Jurkat, Clone E6-1 (cell line): ENCODE results near the gene HAPLN3. TPM values are rescaled to one million over a fixed set of nuclear protein-coding genes. Genes with fewer than 3 reads are reported as not detected.
A peak's percentile ranks its signal among the peaks of the same experiment; 100 is the strongest.
"Not testable (repeated sequence)": the region's sequence is repeated elsewhere in the genome, so short reads cannot be mapped to it uniquely, and the experiment has no call there.

Source experiments
- DNase-seq: peaks from one replicate; pipeline ENCODE4 v3.0.0-alpha.2; 2011; ENCODE audit warnings: low read depth, low spot score
- H3K4me3 ChIP-seq: 2 replicates; pipeline ENCODE4 v1.5.1; 2011; ENCODE audit warnings: mild to moderate bottlenecking, low read length, control low read depth, moderate library complexity
- polyA plus RNA-seq: library from polyadenylated mRNA; unstranded; fragments of >200 nt; gene quantifications from one replicate; pipeline ENCODE4 v1.2.1, GENCODE V29; 2012; ENCODE audit warnings: missing spikeins; ENCODE audit not compliant: insufficient read length, insufficient read depth

The HAPLN3 gene, protein sequence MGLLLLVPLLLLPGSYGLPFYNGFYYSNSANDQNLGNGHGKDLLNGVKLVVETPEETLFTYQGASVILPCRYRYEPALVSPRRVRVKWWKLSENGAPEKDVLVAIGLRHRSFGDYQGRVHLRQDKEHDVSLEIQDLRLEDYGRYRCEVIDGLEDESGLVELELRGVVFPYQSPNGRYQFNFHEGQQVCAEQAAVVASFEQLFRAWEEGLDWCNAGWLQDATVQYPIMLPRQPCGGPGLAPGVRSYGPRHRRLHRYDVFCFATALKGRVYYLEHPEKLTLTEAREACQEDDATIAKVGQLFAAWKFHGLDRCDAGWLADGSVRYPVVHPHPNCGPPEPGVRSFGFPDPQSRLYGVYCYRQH
- 12.4 TPM for polyA plus RNA-seq

- peak within 1 kb of the TSS; percentile 41 for H3K4me3 ChIP-seq
- DNase-seq, result peak; percentile 25
Observed at GRCh38 chr15:88894819-88895767, at the start of gene HAPLN3. Gene HAPLN3, minus strand, starts transcription at chr15:88895544. Its CDS starts 8,246 bp downstream, at chr15:88887298.

DNA sequence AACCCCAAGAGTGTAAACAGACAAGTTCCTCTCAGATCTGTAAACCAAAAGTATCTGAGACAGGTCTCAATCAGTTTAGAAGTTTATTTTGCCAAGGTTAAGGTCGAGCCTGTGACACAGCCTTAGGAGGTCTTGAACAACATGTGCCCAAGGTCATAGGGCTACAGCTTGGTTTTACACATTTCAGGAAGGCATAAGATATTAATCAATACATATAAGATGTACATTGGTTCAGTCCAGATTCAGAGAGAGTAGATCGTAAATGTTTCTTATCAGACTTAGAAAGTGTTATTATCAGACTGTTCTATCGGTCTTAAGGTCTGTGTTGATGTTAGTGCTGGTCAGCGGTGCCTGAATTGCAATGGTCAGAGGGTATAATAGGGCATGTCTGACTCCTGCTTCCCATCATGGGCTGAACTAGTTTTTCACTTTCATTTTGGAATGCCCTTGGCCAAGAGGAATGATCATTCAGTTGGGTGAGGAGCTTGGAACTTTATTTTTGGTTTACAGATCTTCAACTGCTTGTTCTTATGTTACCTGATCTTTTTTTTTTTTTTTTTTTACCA is 44.8 kb upstream of the HAPLN3 start:
- DNase-seq, result no peak
- H3K4me3 ChIP-seq, result no peak overlapping the region

GRCh38 chr15:88939486-88939806 is 44.1 kb upstream of the HAPLN3 start:
- H3K4me3 ChIP-seq, result no peak overlapping the region
- DNase-seq, result no peak

- H3K4me3 ChIP-seq, result no peak overlapping the region
- no peak for DNase-seq
Observed at GRCh38 chr15:88938802-88939485, 43.6 kb upstream of the HAPLN3 start.

- not testable (repeated sequence) for DNase-seq, H3K4me3 ChIP-seq
Observed at GRCh38 chr15:88934449-88934848, 39.1 kb upstream of the HAPLN3 start.

DNA sequence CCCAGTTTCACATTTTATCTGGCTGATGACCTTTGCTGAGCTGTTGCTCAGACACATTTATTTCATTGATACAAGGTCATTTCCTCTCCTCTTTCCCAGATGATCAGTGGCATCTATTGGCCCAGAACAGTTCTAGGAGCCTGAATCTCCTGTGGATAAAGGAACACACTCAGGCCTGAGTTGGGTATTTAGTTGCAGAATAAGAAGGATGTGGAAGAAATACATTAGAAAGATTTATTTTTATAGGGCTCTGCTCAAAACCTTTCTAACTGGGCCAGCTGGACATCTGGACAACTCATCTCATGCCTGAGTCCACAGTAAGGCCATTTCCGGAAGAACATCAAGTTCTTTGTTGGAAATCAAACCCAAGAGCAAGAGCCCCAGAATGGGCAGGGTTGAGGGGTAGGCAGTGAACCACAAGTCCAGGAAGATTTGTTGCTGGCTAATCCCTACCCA is 37.6 kb upstream of the HAPLN3 start:
- no peak for DNase-seq
- H3K4me3 ChIP-seq, result no peak overlapping the region

- no peak overlapping the region for H3K4me3 ChIP-seq
- no peak for DNase-seq
Observed at GRCh38 chr15:88932271-88932874, 37.0 kb upstream of the HAPLN3 start.

DNA sequence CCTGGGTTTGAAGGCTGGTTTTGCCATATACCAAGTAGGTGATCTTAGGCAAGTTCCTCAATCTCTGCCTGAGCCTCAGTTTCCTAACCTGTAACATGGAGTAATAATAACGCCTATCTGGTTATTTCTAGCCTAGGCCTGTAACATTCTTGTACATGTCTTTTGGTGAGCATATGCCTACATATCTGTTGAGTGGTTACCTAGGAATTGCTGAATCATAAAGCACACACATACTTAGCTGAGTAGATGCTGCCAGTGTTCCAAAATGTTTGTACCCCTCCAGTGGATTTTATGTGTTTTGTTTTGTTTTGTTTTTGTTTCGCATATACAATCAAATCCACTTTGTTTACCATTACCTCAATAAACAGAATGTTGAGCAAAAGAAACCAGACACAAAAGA is 35.2 kb upstream of the HAPLN3 start:
- DNase-seq, result no peak
- H3K4me3 ChIP-seq, result no peak overlapping the region

DNA sequence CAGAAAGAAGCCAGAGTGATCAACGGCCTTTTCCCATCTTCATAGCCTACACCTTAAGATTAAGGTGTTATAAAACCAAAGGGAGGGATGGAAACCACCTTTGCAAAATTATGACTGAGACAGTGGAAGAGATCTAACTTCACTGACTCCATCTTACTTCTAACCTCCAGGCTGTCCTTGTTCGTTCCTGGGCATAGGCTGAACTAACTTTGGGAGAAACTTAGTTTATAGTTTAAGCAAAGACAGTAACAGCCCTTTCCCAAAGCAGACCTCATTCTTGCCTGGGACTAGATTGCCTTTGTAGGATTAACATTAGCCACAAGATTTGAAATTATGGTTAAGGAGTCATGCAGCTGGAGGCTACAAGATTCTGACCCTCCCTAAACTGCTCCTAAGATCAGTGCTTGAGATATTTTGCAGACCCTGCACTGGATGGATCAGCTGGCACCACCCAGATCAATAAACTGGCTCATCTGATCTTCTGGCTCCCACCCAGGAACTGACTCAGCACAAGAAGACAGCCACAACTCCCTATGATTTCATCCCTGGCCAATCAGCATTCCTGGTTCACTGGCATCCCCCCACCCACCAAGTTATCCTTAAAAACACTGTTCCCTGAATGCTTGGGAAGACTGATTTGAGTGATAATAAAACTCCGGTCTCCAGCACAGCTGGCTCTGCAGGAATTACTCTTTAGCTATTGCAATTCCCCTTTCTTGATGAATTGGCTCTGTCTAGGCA is 34.2 kb upstream of the HAPLN3 start:
- not testable (repeated sequence) for H3K4me3 ChIP-seq, DNase-seq

DNA sequence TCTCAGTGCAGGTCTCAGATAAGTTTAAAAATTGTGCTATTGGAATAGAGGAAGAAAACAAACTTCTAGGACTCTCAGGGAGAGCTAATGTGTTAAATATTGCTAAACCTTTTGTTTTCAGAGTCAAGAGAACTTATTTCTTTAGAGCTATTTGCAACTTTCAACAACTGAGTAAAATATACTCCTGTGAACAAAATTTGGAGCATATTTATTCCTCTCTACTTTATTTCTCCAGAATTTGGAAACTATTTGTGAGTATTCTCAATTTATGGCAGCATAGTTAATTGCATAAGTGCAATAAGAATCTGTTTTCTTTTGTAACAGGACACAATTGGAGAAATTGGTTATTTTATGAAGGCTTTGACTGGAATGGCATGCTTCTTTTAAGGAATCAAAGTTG is 32.8 kb upstream of the HAPLN3 start:
- H3K4me3 ChIP-seq, DNase-seq: not testable (repeated sequence)

GRCh38 chr15:88925648-88926047 is 30.3 kb upstream of the HAPLN3 start:
- not testable (repeated sequence) for DNase-seq, H3K4me3 ChIP-seq

- H3K4me3 ChIP-seq, DNase-seq: not testable (repeated sequence)
Observed at GRCh38 chr15:88920892-88921435, 25.6 kb upstream of the HAPLN3 start.

DNA sequence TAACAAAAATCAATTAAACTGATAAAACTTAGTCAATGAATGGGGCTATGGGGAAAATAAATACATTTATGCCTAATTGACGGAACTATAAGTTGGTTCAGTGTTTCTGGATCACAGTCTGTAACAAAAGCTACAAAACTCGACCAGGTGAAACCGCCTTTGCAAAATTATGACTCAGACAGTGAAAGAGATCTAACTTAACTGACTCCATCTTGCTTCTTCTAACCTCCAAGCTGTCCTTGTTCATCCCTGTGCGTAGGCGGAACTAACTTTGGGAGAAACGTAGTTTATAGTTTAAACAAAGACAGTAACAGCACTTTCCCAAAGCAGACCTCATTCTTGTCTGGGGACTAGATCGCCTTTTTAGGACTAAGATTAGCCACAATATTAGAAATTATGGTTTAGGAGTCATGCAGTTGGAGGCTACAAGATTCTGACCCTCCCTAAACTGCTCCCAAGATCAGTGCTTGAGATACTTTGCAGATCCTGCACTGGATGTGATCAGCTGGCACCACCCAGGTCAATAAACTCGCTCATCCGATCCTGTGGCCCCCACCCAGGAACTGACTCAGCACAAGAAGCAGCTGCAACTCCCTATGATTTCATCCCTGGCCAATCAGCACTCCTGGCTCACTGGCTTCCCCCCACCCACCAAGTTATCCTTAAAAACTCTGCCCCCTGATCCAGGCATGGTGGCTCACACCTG is 25.0 kb upstream of the HAPLN3 start:
- no peak overlapping the region for H3K4me3 ChIP-seq
- no peak for DNase-seq

GRCh38 chr15:88918738-88919137 is 23.4 kb upstream of the HAPLN3 start:
- DNase-seq, result no peak
- H3K4me3 ChIP-seq, result no peak overlapping the region

DNA sequence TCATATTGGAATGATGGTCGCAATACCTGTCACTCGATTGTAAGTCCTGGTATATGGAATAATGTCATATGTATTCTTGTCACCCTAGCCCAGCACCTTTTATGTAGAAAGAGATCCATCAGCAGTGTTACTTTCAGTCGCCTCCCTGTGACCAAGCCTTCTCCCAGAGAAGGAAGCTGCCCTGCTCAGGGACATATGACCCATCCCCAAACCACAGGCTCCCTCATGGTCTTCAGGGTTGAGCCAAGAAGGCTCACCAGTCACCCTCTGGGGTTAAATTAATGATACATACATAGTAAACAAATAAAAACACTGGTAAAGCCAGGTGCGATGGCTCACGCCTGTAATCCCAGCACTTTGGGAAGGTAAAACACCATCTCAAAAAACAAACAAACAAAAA is 22.4 kb upstream of the HAPLN3 start:
- H3K4me3 ChIP-seq, result no peak overlapping the region

DNA sequence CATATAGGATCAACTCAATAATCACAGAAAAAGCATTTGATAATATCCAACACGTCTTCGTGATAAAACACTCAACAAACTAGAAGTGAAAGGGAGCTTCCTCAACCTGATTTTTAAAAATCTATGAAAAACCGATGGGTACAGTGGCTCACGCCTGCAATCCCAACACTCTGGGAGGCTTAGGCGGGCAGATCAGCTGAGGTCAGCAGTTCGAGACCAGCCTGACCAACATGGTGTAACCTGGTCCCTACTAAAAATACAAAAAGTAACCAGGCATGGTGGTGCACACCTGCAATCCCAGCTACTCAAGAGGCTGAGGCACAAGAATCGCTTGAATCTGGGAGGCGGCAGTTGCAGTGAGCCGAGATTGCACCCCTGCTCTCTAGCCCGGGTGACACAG is 20.0 kb upstream of the HAPLN3 start:
- H3K4me3 ChIP-seq, result no peak overlapping the region
- DNase-seq, result no peak

More for the DNA sequence above, 22.4 kb upstream of the HAPLN3 start:
- no peak for DNase-seq

DNA sequence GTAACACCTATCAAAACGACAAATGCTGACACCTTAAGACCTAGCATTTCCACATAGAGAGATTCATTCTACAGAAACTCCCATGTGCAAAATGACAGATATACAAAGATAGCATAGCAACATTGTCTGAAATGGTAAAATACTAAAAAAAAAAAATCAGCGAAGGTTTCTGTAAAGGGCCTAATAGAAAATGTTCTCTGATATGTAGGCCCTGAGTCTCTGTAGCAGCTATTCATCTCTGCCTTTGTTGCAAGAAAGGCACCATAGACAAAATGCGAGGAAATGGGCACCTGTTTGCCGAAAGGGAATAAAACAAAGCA is 18.5 kb upstream of the HAPLN3 start:
- H3K4me3 ChIP-seq, result peak overlapping the region; percentile 73
- DNase-seq, result no peak
